Testis (tissue), 2 donors: Measurements from ENCODE around the gene ZPR1.

Experiments used
- POLR2A ChIP-seq: fragments of 450-650 bp; IDR thresholded peaks from one replicate; pipeline ENCODE4 v1.6.1; 2017; ENCODE audit warnings: antibody characterized with exemption, mild to moderate bottlenecking, moderate library complexity
- TF ChIP-seq, protein P1 (sequence below), 3 experiments: fragments of 450-650 bp in 2 of 3; fragments of 200-600 bp in 1 of 3; sonication (generic) in 1 of 3; IDR thresholded peaks; one replicate each; pipeline ENCODE4 v1.5.1; 2016 to 2019; ENCODE audit warnings: antibody characterized with exemption in 3 of 3, mild to moderate bottlenecking in 2 of 3, moderate library complexity in 1 of 3

DNA sequence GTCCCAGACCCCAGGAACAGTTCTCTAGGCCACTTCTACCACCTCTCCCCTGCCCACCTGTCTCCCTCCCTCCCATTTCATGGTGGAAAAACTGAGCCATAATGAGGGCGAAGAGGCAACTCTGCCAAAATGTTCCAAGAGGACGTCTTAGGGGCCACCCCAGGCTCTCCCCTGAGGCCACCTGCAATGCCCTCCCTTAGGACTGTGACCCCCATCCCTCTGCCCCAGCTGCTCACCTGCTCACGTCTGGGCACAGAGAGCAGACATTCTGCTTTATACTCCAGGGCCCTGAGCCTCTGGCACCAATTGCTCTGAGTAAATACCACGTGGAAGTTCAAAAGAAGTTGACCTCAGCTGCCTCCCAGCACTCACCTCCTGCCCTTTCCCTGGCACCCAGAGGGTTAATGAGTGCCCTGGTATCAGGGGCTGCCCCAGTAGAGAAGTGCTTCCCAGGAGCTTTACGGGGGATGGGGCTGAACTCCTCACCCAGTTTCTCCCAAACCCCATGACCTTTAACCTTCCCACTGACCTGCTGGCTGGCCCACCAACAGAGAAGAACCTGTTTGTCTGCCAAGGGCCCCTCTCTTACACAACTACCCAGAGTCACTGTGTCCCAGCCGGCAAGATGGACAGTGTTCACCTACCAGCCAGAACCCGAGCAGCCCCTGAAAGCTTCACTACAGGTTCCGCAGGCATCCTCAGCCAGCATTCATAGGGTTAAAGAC, 4.5 kb upstream of the ZPR1 start:
- TF ChIP-seq, protein P1, sequence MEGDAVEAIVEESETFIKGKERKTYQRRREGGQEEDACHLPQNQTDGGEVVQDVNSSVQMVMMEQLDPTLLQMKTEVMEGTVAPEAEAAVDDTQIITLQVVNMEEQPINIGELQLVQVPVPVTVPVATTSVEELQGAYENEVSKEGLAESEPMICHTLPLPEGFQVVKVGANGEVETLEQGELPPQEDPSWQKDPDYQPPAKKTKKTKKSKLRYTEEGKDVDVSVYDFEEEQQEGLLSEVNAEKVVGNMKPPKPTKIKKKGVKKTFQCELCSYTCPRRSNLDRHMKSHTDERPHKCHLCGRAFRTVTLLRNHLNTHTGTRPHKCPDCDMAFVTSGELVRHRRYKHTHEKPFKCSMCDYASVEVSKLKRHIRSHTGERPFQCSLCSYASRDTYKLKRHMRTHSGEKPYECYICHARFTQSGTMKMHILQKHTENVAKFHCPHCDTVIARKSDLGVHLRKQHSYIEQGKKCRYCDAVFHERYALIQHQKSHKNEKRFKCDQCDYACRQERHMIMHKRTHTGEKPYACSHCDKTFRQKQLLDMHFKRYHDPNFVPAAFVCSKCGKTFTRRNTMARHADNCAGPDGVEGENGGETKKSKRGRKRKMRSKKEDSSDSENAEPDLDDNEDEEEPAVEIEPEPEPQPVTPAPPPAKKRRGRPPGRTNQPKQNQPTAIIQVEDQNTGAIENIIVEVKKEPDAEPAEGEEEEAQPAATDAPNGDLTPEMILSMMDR (IDR thresholded peaks at IDR 0.05): no peak
- TF ChIP-seq POLR2A: no peak
